Gastrocnemius medialis (tissue), 4 donors: ENCODE results near the gene MBD5.

ENCODE experiments used
- CTCF ChIP-seq, 5 experiments: fragments of 450-650 bp in 3 of 5; fragments of 200-600 bp in 2 of 5; sonication (generic) in 2 of 5; IDR thresholded peaks in 4 of 5; conservative IDR thresholded peaks in 1 of 5; 1 replicate in 4 of 5; 2 replicates in 1 of 5; pipeline ENCODE4 v1.5.1; 2016 to 2019; ENCODE audit warnings: antibody characterized with exemption in 5 of 5, mild to moderate bottlenecking in 3 of 5, moderate library complexity in 3 of 5
- POLR2A ChIP-seq, 2 donors: fragments of 450-650 bp; IDR thresholded peaks; one replicate each; pipeline ENCODE4 v1.6.1; 2017; ENCODE audit warnings: antibody characterized with exemption in 2 of 2, mild to moderate bottlenecking in 2 of 2, moderate library complexity in 2 of 2

- no peak for TF ChIP-seq POLR2A (IDR thresholded peaks at IDR 0.05)
- no peak for TF ChIP-seq CTCF (IDR thresholded peaks at IDR 0.05 in 4 of 5, conservative IDR thresholded peaks at IDR 0.05 in 1 of 5)
Observed at GRCh38 chr2:148044322-148044721, 23.4 kb downstream of the MBD5 start.
